Measurements from ENCODE around the gene IGHMBP2.

DNA sequence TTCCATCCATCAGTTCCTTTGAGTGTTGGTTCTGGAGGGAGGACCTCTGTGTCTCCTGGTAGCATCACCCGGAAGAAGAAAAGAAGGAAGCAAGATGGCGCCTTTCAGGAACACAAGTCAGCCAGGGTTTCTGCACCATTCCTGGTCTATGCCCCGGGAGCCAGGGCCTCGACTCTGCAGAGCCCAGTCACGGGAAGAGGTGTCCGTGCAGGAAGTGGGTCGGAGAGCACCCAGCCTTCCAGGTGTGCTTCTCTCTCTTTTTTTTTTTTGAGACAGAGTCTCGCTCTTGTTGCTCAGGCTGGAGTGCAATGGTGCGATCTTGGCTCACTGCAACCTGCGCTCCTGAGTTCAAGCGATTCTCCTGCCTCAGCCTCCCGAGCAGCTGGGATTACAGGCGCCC is 21.3 kb upstream of the IGHMBP2 start:
- TF ChIP-seq, protein P1, sequence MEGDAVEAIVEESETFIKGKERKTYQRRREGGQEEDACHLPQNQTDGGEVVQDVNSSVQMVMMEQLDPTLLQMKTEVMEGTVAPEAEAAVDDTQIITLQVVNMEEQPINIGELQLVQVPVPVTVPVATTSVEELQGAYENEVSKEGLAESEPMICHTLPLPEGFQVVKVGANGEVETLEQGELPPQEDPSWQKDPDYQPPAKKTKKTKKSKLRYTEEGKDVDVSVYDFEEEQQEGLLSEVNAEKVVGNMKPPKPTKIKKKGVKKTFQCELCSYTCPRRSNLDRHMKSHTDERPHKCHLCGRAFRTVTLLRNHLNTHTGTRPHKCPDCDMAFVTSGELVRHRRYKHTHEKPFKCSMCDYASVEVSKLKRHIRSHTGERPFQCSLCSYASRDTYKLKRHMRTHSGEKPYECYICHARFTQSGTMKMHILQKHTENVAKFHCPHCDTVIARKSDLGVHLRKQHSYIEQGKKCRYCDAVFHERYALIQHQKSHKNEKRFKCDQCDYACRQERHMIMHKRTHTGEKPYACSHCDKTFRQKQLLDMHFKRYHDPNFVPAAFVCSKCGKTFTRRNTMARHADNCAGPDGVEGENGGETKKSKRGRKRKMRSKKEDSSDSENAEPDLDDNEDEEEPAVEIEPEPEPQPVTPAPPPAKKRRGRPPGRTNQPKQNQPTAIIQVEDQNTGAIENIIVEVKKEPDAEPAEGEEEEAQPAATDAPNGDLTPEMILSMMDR (IDR thresholded peaks at IDR 0.05), result no peak
- no peak for TF ChIP-seq POLR2A (IDR thresholded peaks at IDR 0.05)
